Measurements from ENCODE around the gene MCHR1.
"Not testable (repeated sequence)": the region's sequence is repeated elsewhere in the genome, so short reads cannot be mapped to it uniquely, and the experiment has no call there.

The MCHR1 gene

GRCh38 chr22:40656651-40657050 is 22.6 kb upstream of the MCHR1 start:
- DNase-seq, result not testable (repeated sequence)

GRCh38 chr22:40659166-40659565 is 20.1 kb upstream of the MCHR1 start:
- no peak for DNase-seq

DNA sequence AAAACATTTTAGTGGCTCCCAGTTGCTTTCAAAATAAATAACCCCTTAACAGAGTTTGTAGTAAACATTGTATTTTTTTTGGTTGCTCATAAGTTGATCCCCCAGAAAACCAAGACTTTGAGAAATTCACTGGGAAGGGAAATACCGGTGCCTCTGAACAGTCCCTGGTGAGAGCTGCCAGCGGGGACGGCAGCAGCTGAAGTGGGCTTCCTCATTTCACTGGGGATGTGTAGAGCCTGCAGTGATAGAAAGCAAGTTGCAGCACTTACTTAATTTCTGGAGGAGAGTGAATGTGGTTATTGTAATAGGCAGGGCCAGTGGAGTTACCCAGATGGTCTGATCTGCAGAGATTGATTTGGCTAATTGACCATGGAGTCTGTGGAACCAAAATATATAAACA is 18.6 kb upstream of the MCHR1 start:
- DNase-seq, result no peak

DNA sequence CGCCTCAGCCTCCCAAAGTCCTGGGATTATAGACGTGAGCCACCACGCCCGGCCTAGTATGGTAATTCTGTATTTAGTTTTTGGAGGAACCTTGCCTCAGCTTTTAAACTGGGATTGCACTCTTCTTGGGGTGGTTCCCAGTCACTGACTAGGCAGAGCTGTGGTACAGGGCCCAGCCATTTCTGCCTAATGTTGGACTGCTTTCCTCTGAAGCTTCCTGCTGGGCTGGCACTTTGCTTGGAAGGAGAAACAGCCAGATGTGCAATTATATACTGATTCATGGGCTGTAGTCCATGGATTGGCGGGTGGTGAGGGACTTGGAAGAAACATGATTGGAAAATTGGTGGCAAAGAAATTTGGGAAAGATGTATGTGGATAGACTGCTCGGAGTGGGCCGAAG is 17.6 kb upstream of the MCHR1 start:
- no peak for DNase-seq

DNA sequence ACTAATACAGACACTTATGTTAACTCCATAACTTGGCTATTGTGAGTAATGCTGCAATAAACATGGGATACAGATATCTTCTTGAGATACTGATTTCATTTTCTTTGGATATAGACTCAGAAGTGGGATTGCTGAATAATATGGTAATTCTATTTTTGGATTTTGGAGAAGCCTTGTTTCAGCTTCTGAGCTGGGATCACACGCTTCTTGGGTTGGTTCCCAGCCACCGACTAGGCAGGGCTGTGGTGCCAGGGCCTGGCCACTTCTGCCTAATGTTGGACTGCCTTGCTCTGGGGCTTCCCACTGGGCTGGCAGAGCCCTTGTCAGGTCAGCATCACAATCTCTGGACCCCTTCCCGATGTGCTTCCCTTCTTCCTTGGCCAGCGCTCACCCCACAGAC is 14.0 kb upstream of the MCHR1 start:
- DNase-seq, result no peak

- no peak for DNase-seq
Observed at GRCh38 chr22:40666151-40666848, 13.0 kb upstream of the MCHR1 start.

DNA sequence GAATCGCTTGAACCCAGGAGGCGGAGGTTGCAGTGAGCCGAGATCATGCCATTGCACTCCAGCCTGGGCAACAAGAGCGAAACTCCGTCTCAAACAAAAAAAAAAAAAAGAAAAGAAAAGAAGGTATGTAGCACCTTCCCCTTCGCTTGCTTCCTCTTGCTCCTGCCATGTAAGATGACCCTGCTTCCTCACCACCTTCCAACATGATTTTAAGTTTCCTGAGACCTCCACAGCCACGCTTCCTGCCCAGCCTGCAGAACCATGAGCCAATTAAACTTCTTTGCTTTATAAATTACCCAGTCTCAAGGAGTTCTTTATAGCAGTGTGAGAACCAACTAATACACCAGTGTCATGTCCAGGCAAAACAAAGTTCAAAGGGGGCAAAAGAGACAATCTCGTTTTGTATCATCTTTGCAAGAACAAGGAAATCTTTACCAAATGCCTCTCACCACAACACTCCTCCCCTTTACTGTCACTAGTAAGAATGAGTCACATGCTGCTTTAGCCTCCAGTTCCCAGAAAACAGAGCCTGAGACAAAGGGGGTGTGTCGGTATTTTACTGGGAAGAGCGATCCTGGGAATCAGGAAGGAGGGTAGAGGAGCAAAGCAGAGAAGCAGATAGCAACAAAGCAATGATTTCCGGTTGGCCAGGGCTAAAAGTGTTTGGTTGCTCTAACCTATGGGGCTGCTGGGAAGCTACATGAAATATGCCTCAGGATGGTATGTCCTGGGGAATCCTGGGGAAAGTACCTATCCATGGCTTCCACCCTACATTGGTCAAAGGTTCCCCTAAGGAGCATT is 10.5 kb upstream of the MCHR1 start:
- peak; percentile 84 for DNase-seq

DNA sequence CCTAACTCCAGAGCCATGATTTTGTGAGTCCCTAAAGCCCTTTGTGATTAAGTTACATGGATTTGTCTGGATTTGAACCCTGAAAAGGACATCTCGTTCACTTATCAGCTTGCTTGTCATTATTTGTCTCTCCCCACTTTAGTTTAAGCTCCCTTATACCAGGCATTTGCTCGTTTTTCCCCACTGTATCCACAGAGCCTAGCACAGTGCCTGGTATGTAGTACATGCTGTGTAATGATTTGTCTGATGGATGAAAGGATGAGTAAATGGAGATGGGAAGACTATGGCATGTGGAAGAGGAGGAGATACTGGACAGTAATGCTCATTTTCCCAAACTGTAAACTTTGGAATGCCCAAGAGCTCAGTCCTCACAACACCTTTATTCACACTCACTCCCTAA is 9.2 kb upstream of the MCHR1 start:
- DNase-seq, result no peak

DNA sequence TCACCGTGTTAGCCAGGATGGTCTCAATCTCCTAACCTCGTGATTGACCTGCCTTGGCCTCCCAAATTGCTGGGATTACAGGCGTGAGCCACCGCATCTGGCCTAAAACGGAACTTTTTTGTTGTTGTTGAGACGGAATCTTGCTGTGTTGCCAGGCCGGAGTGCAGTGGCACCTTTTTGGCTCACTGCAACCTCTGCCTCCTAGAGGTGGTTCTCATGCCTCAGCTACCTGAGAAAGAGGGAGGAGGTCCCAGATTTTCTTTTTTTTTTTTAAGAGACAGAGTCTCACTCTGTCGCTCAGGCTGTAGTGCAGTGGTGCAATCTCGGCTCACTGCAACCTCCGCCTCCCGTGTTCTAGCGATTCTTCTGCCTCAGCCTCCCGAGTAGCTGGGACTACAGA is 7.9 kb upstream of the MCHR1 start:
- no peak for DNase-seq

- no peak for DNase-seq
Observed at GRCh38 chr22:40671796-40672360, 7.4 kb upstream of the MCHR1 start.

GRCh38 chr22:40673017-40673416 is 6.3 kb upstream of the MCHR1 start:
- DNase-seq, result no peak

- no peak for DNase-seq
Observed at GRCh38 chr22:40674274-40674673, 5.0 kb upstream of the MCHR1 start.

- not testable (repeated sequence) for DNase-seq
Observed at GRCh38 chr22:40676166-40676565, 3.1 kb upstream of the MCHR1 start.

GRCh38 chr22:40676644-40677043 is 2.6 kb upstream of the MCHR1 start:
- no peak for DNase-seq

- no peak for DNase-seq
Observed at GRCh38 chr22:40678493-40679248, 613 bp upstream of the MCHR1 start.

- no peak for DNase-seq
Observed at GRCh38 chr22:40679964-40680818, 907 bp downstream of the MCHR1 start.

GRCh38 chr22:40680819-40681183 is 1.5 kb downstream of the MCHR1 start:
- DNase-seq, result no peak

DNA sequence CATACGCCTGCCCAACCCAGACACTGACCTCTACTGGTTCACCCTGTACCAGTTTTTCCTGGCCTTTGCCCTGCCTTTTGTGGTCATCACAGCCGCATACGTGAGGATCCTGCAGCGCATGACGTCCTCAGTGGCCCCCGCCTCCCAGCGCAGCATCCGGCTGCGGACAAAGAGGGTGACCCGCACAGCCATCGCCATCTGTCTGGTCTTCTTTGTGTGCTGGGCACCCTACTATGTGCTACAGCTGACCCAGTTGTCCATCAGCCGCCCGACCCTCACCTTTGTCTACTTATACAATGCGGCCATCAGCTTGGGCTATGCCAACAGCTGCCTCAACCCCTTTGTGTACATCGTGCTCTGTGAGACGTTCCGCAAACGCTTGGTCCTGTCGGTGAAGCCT is 2.2 kb downstream of the MCHR1 start:
- no peak for DNase-seq

GRCh38 chr22:40684728-40685127 is 5.4 kb downstream of the MCHR1 start:
- DNase-seq, result no peak

GRCh38 chr22:40685406-40685805 is 6.1 kb downstream of the MCHR1 start:
- peak; percentile 34 for DNase-seq

- no peak for DNase-seq
Observed at GRCh38 chr22:40687706-40688105, 8.4 kb downstream of the MCHR1 start.

DNA sequence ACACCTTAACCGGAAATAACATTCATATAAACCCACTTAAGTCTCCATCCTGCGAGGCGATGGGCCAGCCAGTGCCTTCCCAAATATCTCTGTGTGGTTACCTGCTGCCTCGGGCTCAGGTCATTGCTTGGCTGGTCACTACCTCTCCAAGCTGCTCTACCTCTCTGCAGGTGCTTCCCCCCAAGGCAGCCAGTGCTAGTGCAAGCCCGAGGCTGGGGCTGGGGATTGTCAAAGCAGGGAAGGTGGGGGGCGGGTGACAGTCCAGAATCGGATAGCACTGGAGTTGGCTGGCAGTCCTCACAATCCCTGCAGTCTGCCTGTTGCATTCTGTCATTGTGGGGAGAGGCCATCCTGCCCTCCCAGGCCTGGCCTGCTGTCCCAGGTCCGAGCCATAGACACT is 11.1 kb downstream of the MCHR1 start:
- DNase-seq, result no peak

DNA sequence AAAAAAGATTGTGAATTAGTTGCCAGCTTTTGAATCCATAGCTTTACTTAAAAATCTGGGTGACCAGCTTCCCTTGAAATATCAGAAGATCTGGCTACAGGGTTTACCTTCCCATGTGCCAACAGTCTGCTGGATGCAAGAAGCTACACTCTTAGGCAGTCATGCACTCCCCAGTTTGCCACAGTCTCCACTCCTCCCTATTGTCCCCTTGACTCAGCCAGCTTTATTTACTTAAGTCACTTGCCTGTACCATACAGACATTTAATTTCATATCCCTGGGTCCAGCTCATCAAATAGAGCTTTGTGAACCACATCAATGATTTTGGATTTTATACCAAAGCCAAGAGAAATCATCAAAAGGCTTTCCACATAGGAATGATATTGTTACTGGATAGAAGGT is 12.2 kb downstream of the MCHR1 start:
- DNase-seq, result no peak
